GM18951 (cell line): Measurements from ENCODE around the gene SOX10.
"Not testable (repeated sequence)": the region's sequence is repeated elsewhere in the genome, so short reads cannot be mapped to it uniquely, and the experiment has no call there.

ENCODE experiments used
- POLR2A ChIP-seq: IDR thresholded peaks from 4 replicates; pipeline ENCODE4 v1.6.1; 2011; ENCODE audit warnings: mild to moderate bottlenecking; ENCODE audit not compliant: insufficient read length, insufficient read depth; ENCODE audit errors: extremely low read depth
- in situ Hi-C: fragments of 300-500 bp; cut with MboI; formaldehyde crosslinking; loops from one replicate; pipeline ENCODE4 v1.12.0; 2022; ENCODE audit warnings: low sequenced_read_pairs, mixed read lengths, inconsistent platforms; ENCODE audit not compliant: unreplicated experiment

The SOX10 gene

GRCh38 chr22:37973271-37974170, 10.8 kb downstream of the SOX10 start:
- in situ Hi-C loops, result no loop called here
- TF ChIP-seq POLR2A, result no peak

GRCh38 chr22:37972527-37972926, 11.8 kb downstream of the SOX10 start:
- TF ChIP-seq POLR2A, result no peak
- in situ Hi-C loops, result no loop called here

GRCh38 chr22:37971475-37972434, 12.6 kb downstream of the SOX10 start:
- TF ChIP-seq POLR2A, result no peak
- in situ Hi-C loops, result no loop called here

GRCh38 chr22:37970864-37971263, 13.5 kb downstream of the SOX10 start:
- in situ Hi-C loops, result no loop called here
- no peak for TF ChIP-seq POLR2A

- in situ Hi-C loops, result loop anchor here (10.0 kb wide), 1 partner anchor 154 kb away; no protein-coding TSS in a partner anchor
- no peak for TF ChIP-seq POLR2A
Measured at GRCh38 chr22:37968452-37969251, 15.7 kb downstream of the SOX10 start.

GRCh38 chr22:37967637-37968451, 16.5 kb downstream of the SOX10 start:
- TF ChIP-seq POLR2A, result no peak
- in situ Hi-C loops, result loop anchor here (10.0 kb wide), 1 partner anchor 153 kb away; no protein-coding TSS in a partner anchor

- TF ChIP-seq POLR2A, result no peak
- in situ Hi-C loops, result loop anchor here (10.0 kb wide), 1 partner anchor 152 kb away; no protein-coding TSS in a partner anchor
Measured at GRCh38 chr22:37967147-37967546, 17.2 kb downstream of the SOX10 start.

- in situ Hi-C loops, result loop anchor here (10.0 kb wide), 1 partner anchor 151 kb away; no protein-coding TSS in a partner anchor
Measured at GRCh38 chr22:37965940-37966664, 18.3 kb downstream of the SOX10 start.

GRCh38 chr22:37961062-37961461, 23.3 kb downstream of the SOX10 start:
- in situ Hi-C loops, result loop anchor here (10.0 kb wide), 1 partner anchor 146 kb away; no protein-coding TSS in a partner anchor
- TF ChIP-seq POLR2A, result no peak

More at GRCh38 chr22:37965940-37966664, 18.3 kb downstream of the SOX10 start:
- TF ChIP-seq POLR2A, result no peak

GRCh38 chr22:37959231-37959825, 25.0 kb downstream of the SOX10 start:
- in situ Hi-C loops, result no loop called here
- no peak for TF ChIP-seq POLR2A

GRCh38 chr22:37957232-37957631, 27.1 kb downstream of the SOX10 start:
- no peak for TF ChIP-seq POLR2A
- in situ Hi-C loops, result no loop called here

GRCh38 chr22:37955825-37956397, 28.4 kb downstream of the SOX10 start:
- in situ Hi-C loops, result not testable (repeated sequence)
